ENCODE results near the gene OTOP2.

DNA sequence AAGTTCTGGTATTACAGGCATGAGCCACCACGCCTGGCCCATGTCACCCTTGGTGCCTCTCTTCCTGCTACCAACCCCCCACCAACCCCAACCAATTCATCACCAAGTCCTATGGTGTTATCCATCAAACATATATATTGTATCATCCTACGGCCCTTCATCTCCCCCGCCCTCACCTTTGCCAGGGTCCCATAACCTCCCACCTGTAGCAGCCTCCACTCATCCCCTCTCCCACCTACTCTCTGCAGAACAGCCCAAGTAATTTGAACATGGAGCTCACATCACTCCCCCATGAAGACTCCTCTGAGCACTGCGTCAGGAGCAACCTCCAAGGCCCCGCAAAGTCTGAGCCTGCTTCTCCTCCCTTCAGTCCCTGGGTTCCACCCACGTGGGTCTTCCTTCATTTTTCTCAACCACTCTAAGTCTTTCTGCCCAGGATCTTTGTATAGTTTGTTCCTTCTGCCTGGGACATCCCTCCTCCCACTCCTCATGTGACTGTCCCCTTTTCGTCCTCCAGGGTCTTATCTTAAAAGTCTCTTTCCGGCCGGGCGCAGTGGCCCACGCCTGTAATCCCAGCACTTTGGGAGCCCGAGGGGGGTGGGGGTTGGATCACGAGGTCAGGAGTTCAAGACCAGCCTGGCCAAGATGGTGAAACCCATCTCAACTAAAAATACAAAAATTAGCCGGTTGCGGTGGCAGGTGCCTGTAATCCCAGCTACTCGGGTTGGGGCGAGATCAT, 55.5 kb downstream of the OTOP2 start:
- TF ChIP-seq LEF1 (IDR thresholded peaks at IDR 0.05; ENCODE audit: borderline replicate concordance): no peak
- no peak for TF ChIP-seq TARDBP (IDR thresholded peaks at IDR 0.05)
- TF ChIP-seq ARNT (IDR thresholded peaks at IDR 0.05): no peak
- TF ChIP-seq BHLHE40 (IDR thresholded peaks at IDR 0.05; ENCODE audit: borderline replicate concordance): no peak
